Upper lobe of left lung (tissue), 4 donors: Measurements from ENCODE around the gene NACA2.

Experiments
- CTCF ChIP-seq, 6 experiments: fragments of 450-650 bp in 4 of 6; fragments of 200-600 bp in 2 of 6; sonication (generic) in 2 of 6; IDR thresholded peaks; one replicate each; pipeline ENCODE4 v1.5.1; 2016 to 2019; ENCODE audit warnings: antibody characterized with exemption in 6 of 6
- POLR2A ChIP-seq, 4 donors: fragments of 450-650 bp; IDR thresholded peaks; one replicate each; pipeline ENCODE4 v1.5.1; 2016 to 2017; ENCODE audit warnings: antibody characterized with exemption in 4 of 4, mild to moderate bottlenecking in 2 of 4

GRCh38 chr17:61619493-61619892, 28.5 kb upstream of the NACA2 start:
- TF ChIP-seq POLR2A (IDR thresholded peaks at IDR 0.05) (no peak), CTCF (IDR thresholded peaks at IDR 0.05) (no peak)
